Muscle of leg (tissue), 11 donors: Measurements from ENCODE around the gene EDEM2. TPM values are rescaled to one million over a fixed set of nuclear protein-coding genes. Genes with fewer than 3 reads are reported as not detected.
"Not testable (repeated sequence)": the region's sequence is repeated elsewhere in the genome, so short reads cannot be mapped to it uniquely, and the experiment has no call there.

Source experiments
- DNase-seq: peaks from one replicate; pipeline ENCODE4 v3.0.0; 2013
- H3K27ac ChIP-seq: one replicate; pipeline ENCODE4 v1.5.1; 2013; ENCODE audit warnings: mild to moderate bottlenecking, low read length, control low read depth
- H3K27me3 ChIP-seq: one replicate; pipeline ENCODE4 v1.6.1; 2013; ENCODE audit warnings: low read length; ENCODE audit not compliant: control insufficient read depth, insufficient read depth
- H3K36me3 ChIP-seq: one replicate; pipeline ENCODE4 v1.6.1; 2013; ENCODE audit warnings: low read length; ENCODE audit not compliant: control insufficient read depth, insufficient read depth
- H3K4me1 ChIP-seq: one replicate; pipeline ENCODE4 v1.6.1; 2013; ENCODE audit warnings: low read length; ENCODE audit not compliant: control insufficient read depth, insufficient read depth
- H3K4me3 ChIP-seq: one replicate; pipeline ENCODE4 v1.5.1; 2013; ENCODE audit warnings: low read length, control low read depth
- H3K9me3 ChIP-seq: replicated peaks from 2 replicates; pipeline ENCODE4 v1.6.1; 2013; ENCODE audit warnings: low read depth, low read length; ENCODE audit not compliant: control insufficient read depth
- WGBS: methylation state at CpG from one replicate; pipeline ENCODE4 v1.1.5; 2013; ENCODE audit warnings: missing lambda C conversion rate; ENCODE audit not compliant: insufficient coverage; 5-methylcytosine and 5-hydroxymethylcytosine counted together
- polyA plus RNA-seq, 8 donors: library from polyadenylated mRNA; unstranded; fragments of 120-200 nt; gene quantifications; one replicate each; pipeline versions ENCODE4 v1.2.1 to v1.2.3, GENCODE V29; 2013; ENCODE audit warnings: inconsistent platforms in 1 of 8, low replicate concordance in 1 of 8; ENCODE audit not compliant: insufficient read length in 8 of 8, insufficient read depth in 1 of 8
- total RNA-seq: library from RNA; stranded (reverse); fragments of 120-200 nt; gene quantifications from one replicate; pipeline ENCODE4 v1.2.4, GENCODE V29; 2013

The EDEM2 gene
- total and polyA plus RNA-seq, 9 donors, result 7.4 to 10.8 (median 9.4) TPM

GRCh38 chr20:35150846-35151579 is 3.9 kb upstream of the EDEM2 start:
- 60% methylated on average over 1 of the region's 6 CpGs for WGBS
- DNase-seq, result peak; percentile 73
- Histone ChIP-seq H3K4me1 (peaks cover 26% of the 10 kb centered on the region), H3K27me3 (no peaks in the 10 kb centered on the region), H3K9me3 (no peaks in the 10 kb centered on the region), H3K27ac (peak overlapping the region; percentile 86), H3K36me3 (no peaks in the 10 kb centered on the region), H3K4me3 (no peak overlapping the region)

DNA sequence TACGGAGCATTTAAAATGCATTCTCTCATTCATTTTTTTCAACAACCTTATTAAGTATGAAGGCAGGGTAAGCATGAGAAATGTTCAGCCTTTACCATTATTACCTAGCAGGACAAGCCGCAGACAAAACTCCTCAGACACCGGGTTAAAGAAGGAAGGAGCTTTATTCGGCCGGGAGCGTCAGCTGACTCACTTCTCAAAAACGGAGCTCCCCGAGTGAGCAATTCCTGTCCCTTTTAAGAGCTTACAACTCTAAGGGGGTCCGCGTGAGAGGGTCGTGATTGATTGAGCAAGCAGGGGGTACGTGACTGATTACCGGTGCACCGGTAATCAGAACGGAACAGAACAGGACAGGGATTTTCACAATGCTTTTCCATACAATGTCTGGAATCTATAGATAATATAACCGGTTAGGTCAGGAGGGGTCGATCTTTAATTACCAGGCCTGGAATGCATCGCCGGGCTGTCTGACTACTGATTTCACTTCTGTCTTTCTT is 487 bp upstream of the EDEM2 start:
- not testable (repeated sequence) for H3K9me3 ChIP-seq, H3K27me3 ChIP-seq, H3K36me3 ChIP-seq
- Histone ChIP-seq H3K27ac (peak overlapping the region; percentile 18), H3K4me3 (peak overlapping the region; percentile 82), H3K4me1 (peaks cover 29% of the 10 kb centered on the region)
- peak; percentile 25 for DNase-seq
- 0% methylated on average over 5 of the region's 19 CpGs for WGBS

GRCh38 chr20:35146299-35146919 is 727 bp downstream of the EDEM2 start:
- WGBS, result 2% methylated on average over 11 of the region's 23 CpGs
- H3K36me3 ChIP-seq, result peaks cover 11% of the 10 kb centered on the region
- peak overlapping the region; percentile 82 for H3K4me3 ChIP-seq
- no peaks in the 10 kb centered on the region for H3K9me3 ChIP-seq
- DNase-seq, result no peak
- H3K27me3 ChIP-seq, result no peaks in the 10 kb centered on the region
- peaks cover 23% of the 10 kb centered on the region for H3K4me1 ChIP-seq
- peak overlapping the region; percentile 80 for H3K27ac ChIP-seq

DNA sequence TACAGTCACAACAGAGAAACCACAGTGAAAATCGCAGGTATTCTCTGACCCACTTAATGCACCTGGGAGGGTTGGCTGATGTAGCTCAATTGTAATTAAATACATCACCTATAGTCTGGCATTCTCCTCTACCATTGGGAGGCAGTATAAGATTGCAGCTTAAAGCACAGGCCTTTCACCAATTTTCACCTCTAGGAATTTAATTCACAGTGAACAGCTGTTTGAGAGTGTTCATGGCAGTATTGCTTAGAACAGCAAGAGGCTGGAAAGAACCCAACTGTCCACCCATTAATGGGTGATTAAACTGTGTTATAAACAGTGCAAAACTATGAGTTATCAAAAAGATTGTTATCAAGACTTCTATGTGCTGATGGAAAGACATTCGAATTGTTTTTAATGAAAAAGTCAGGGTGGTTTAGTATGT is 2.0 kb downstream of the EDEM2 start:
- H3K9me3 ChIP-seq, result no peaks in the 10 kb centered on the region
- 77% methylated on average over 1 of the region's 2 CpGs for WGBS
- H3K27me3 ChIP-seq, result no peaks in the 10 kb centered on the region
- no peak overlapping the region for H3K4me3 ChIP-seq
- no peak overlapping the region for H3K27ac ChIP-seq
- peak; percentile 82 for DNase-seq
- H3K36me3 ChIP-seq, result peaks cover 13% of the 10 kb centered on the region
- peaks cover 19% of the 10 kb centered on the region for H3K4me1 ChIP-seq

DNA sequence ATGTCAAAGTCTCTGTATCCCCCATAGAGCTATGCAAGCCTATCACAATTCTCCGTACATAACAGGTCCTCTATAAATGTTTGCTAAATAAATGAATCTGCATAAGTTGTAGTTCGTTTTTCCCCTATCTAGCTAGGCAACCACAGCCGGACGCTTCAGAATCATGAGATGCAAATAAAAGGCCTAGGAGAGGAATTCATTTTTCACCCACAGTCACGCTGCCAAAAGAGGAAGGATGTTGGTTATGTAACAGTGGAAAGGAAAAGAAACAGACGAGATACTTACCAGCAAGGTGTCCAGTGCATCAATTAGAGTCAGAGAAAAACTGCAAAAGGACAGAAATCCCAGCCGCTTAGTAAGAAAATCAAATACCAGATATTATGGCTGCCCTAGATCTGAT is 2.4 kb downstream of the EDEM2 start:
- Histone ChIP-seq H3K27ac (no peak overlapping the region), H3K27me3 (no peaks in the 10 kb centered on the region), H3K4me1 (peaks cover 19% of the 10 kb centered on the region), H3K9me3 (no peaks in the 10 kb centered on the region), H3K36me3 (peaks cover 16% of the 10 kb centered on the region), H3K4me3 (no peak overlapping the region)
- WGBS, result no CpG with 5 or more reads among the region's 7 CpGs
- DNase-seq, result peak; percentile 65

- 85% methylated on average over 4 of the region's 11 CpGs for WGBS
- peaks cover 53% of the 10 kb centered on the region for H3K36me3 ChIP-seq
- no peak overlapping the region for H3K4me3 ChIP-seq
- no peak for DNase-seq
- no peaks in the 10 kb centered on the region for H3K27me3 ChIP-seq
- H3K4me1 ChIP-seq, result peaks cover 8% of the 10 kb centered on the region
- no peak overlapping the region for H3K27ac ChIP-seq
- no peaks in the 10 kb centered on the region for H3K9me3 ChIP-seq
Observed at GRCh38 chr20:35135867-35136586, 11.1 kb downstream of the EDEM2 start.

GRCh38 chr20:35134880-35135279 is 12.3 kb downstream of the EDEM2 start:
- no peak for DNase-seq
- 34% methylated on average over 4 of the region's 6 CpGs for WGBS
- H3K27me3 ChIP-seq, result no peaks in the 10 kb centered on the region
- peak overlapping the region; percentile 65 for H3K27ac ChIP-seq
- H3K9me3 ChIP-seq, result no peaks in the 10 kb centered on the region
- no peak overlapping the region for H3K4me3 ChIP-seq
- H3K4me1 ChIP-seq, result peaks cover 8% of the 10 kb centered on the region
- H3K36me3 ChIP-seq, result peaks cover 56% of the 10 kb centered on the region

- no peak for DNase-seq
- H3K27me3 ChIP-seq, result no peaks in the 10 kb centered on the region
- no peaks in the 10 kb centered on the region for H3K9me3 ChIP-seq
- H3K36me3 ChIP-seq, result peaks cover 56% of the 10 kb centered on the region
- peaks cover 8% of the 10 kb centered on the region for H3K4me1 ChIP-seq
- H3K27ac ChIP-seq, result peak overlapping the region; percentile 65
- H3K4me3 ChIP-seq, result no peak overlapping the region
- 49% methylated on average over 9 of the region's 9 CpGs for WGBS
Observed at GRCh38 chr20:35134472-35134871, 12.7 kb downstream of the EDEM2 start.

GRCh38 chr20:35133735-35134134 is 13.4 kb downstream of the EDEM2 start:
- no peak overlapping the region for H3K4me3 ChIP-seq
- no peaks in the 10 kb centered on the region for H3K9me3 ChIP-seq
- DNase-seq, result no peak
- H3K27ac ChIP-seq, result no peak overlapping the region
- H3K27me3 ChIP-seq, result no peaks in the 10 kb centered on the region
- 94% methylated on average over 5 of the region's 5 CpGs for WGBS
- peaks cover 8% of the 10 kb centered on the region for H3K4me1 ChIP-seq
- H3K36me3 ChIP-seq, result peaks cover 56% of the 10 kb centered on the region

GRCh38 chr20:35133031-35133430 is 14.1 kb downstream of the EDEM2 start:
- no peak overlapping the region for H3K4me3 ChIP-seq
- no peaks in the 10 kb centered on the region for H3K27me3 ChIP-seq
- no peak overlapping the region for H3K27ac ChIP-seq
- peaks cover 53% of the 10 kb centered on the region for H3K36me3 ChIP-seq
- DNase-seq, result no peak
- WGBS, result 76% methylated on average over 3 of the region's 5 CpGs
- H3K4me1 ChIP-seq, result peaks cover 8% of the 10 kb centered on the region
- no peaks in the 10 kb centered on the region for H3K9me3 ChIP-seq
